ENCODE data around the gene PTPRM. TPM values are rescaled to one million over a fixed set of nuclear protein-coding genes. Genes with fewer than 3 reads are reported as not detected.

Gene PTPRM
- polyA plus RNA-seq, 3 donors: 0.04 to 2.1 (median 0.66) TPM

- Mint-ChIP-seq H3K9me3 (peaks cover 0 to 10% (median 6%) of the 10 kb centered on the region in 7 donors), H3K36me3 (no peaks in the 10 kb centered on the region), H3K4me1 (no peaks in the 10 kb centered on the region), H3K27me3 (ENCODE audit: low read depth in 3 of 3) (peaks cover 1 to 2% (median 2%) of the 10 kb centered on the region in 3 donors), H3K27ac (no peak overlapping the region), H3K4me3 (no peak overlapping the region)
- H3K9ac ChIP-seq (ENCODE audit: insufficient read depth, low read length, poor library complexity, severe bottlenecking): no peak overlapping the region
- no peak overlapping the region for H3K27ac ChIP-seq (ENCODE audit: low read depth in 1 of 2, low read length in 2 of 2)
- TF ChIP-seq, protein P1, sequence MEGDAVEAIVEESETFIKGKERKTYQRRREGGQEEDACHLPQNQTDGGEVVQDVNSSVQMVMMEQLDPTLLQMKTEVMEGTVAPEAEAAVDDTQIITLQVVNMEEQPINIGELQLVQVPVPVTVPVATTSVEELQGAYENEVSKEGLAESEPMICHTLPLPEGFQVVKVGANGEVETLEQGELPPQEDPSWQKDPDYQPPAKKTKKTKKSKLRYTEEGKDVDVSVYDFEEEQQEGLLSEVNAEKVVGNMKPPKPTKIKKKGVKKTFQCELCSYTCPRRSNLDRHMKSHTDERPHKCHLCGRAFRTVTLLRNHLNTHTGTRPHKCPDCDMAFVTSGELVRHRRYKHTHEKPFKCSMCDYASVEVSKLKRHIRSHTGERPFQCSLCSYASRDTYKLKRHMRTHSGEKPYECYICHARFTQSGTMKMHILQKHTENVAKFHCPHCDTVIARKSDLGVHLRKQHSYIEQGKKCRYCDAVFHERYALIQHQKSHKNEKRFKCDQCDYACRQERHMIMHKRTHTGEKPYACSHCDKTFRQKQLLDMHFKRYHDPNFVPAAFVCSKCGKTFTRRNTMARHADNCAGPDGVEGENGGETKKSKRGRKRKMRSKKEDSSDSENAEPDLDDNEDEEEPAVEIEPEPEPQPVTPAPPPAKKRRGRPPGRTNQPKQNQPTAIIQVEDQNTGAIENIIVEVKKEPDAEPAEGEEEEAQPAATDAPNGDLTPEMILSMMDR (IDR thresholded peaks at IDR 0.05): no peak
- no peak overlapping the region for H3K4me3 ChIP-seq (replicated peaks in 1 of 3; ENCODE audit: low read depth in 2 of 3, low read length in 3 of 3)
- WGBS (ENCODE audit: insufficient coverage): 100% methylated on average over 2 of the region's 3 CpGs
- H2AFZ ChIP-seq (ENCODE audit: insufficient read depth, low read depth, low read length, poor library complexity, severe bottlenecking): no peak overlapping the region
- H3K4me2 ChIP-seq (replicated peaks; ENCODE audit: extremely low read depth, low read length, poor library complexity, severe bottlenecking): no peak overlapping the region
- no peaks in the 10 kb centered on the region for H3K4me1 ChIP-seq (ENCODE audit: control insufficient read depth in 1 of 2, insufficient read depth in 2 of 2, low read length in 2 of 2)
- no peak for DNase-seq
- intact Hi-C loops (cut with micrococcal nuclease): no loop called here
- no peaks in the 10 kb centered on the region for H3K36me3 ChIP-seq (replicated peaks in 1 of 2; ENCODE audit: control insufficient read depth in 1 of 2, insufficient read depth in 2 of 2, low read length in 2 of 2)
- H4K20me1 ChIP-seq (ENCODE audit: insufficient read depth, low read length): no peaks in the 10 kb centered on the region
- H3K9me3 ChIP-seq (replicated peaks in 1 of 2; ENCODE audit: control insufficient read depth in 1 of 2, insufficient read depth in 1 of 2, low read length in 2 of 2): no peaks in the 10 kb centered on the region
- H3K79me2 ChIP-seq (ENCODE audit: insufficient read depth, low read length): no peaks in the 10 kb centered on the region
- H3K27me3 ChIP-seq (ENCODE audit: control insufficient read depth in 2 of 2, insufficient read depth in 2 of 2, low read length in 2 of 2): no peaks in the 10 kb centered on the region
Observed at GRCh38 chr18:8356001-8356400, 788.9 kb downstream of the PTPRM start.

GRCh38 chr18:8357320-8357719 is 790.2 kb downstream of the PTPRM start:
- Histone ChIP-seq H3K36me3 (replicated peaks in 1 of 2; ENCODE audit: control insufficient read depth in 1 of 2, insufficient read depth in 2 of 2, low read length in 2 of 2) (no peaks in the 10 kb centered on the region), H3K4me1 (ENCODE audit: control insufficient read depth in 1 of 2, insufficient read depth in 2 of 2, low read length in 2 of 2) (no peaks in the 10 kb centered on the region), H3K9ac (ENCODE audit: insufficient read depth, low read length, poor library complexity, severe bottlenecking) (no peak overlapping the region), H3K79me2 (ENCODE audit: insufficient read depth, low read length) (no peaks in the 10 kb centered on the region), H2AFZ (ENCODE audit: insufficient read depth, low read depth, low read length, poor library complexity, severe bottlenecking) (no peak overlapping the region), H3K4me3 (replicated peaks in 1 of 3; ENCODE audit: low read depth in 2 of 3, low read length in 3 of 3) (no peak overlapping the region), H3K27ac (ENCODE audit: low read depth in 1 of 2, low read length in 2 of 2) (no peak overlapping the region), H3K27me3 (ENCODE audit: control insufficient read depth in 2 of 2, insufficient read depth in 2 of 2, low read length in 2 of 2) (no peaks in the 10 kb centered on the region), H3K4me2 (replicated peaks; ENCODE audit: extremely low read depth, low read length, poor library complexity, severe bottlenecking) (no peak overlapping the region), H4K20me1 (ENCODE audit: insufficient read depth, low read length) (no peaks in the 10 kb centered on the region), H3K9me3 (replicated peaks in 1 of 2; ENCODE audit: control insufficient read depth in 1 of 2, insufficient read depth in 1 of 2, low read length in 2 of 2) (no peaks in the 10 kb centered on the region)
- DNase-seq: no peak
- H3K4me3 Mint-ChIP-seq: no peak overlapping the region
- intact Hi-C loops (cut with micrococcal nuclease): no loop called here
- no CpG with 5 or more reads among the region's 10 CpGs for WGBS (ENCODE audit: insufficient coverage)
- H3K4me1 Mint-ChIP-seq: no peaks in the 10 kb centered on the region
- peaks cover 0 to 9% (median 4%) of the 10 kb centered on the region in 7 donors for H3K9me3 Mint-ChIP-seq
- TF ChIP-seq, protein P1 (IDR thresholded peaks at IDR 0.05): no peak
- H3K27ac Mint-ChIP-seq: no peak overlapping the region
- H3K36me3 Mint-ChIP-seq: no peaks in the 10 kb centered on the region
- peaks cover 1 to 2% (median 2%) of the 10 kb centered on the region in 3 donors for H3K27me3 Mint-ChIP-seq (ENCODE audit: low read depth in 3 of 3)
